Measurements from ENCODE around the gene MRPL46. TPM values are rescaled to one million over a fixed set of nuclear protein-coding genes. Genes with fewer than 3 reads are reported as not detected.
"Not testable (repeated sequence)": the region's sequence is repeated elsewhere in the genome, so short reads cannot be mapped to it uniquely, and the experiment has no call there.

MRPL46 gene
- total RNA-seq, 4 donors from 2014 or later, result 23.3 to 43.5 (median 29.4) TPM

GRCh38 chr15:88472225-88472624, 5.0 kb upstream of the MRPL46 start:
- intact Hi-C loops (cut with DNase I), result loop anchor here (10.0 kb wide), 1 partner anchor 143 kb away; no protein-coding TSS in a partner anchor
- Histone ChIP-seq H3K27ac (no peak overlapping the region), H3K36me3 (peaks cover 5 to 74% (median 27%) of the 10 kb centered on the region in 3 donors), H3K4me1 (peaks cover 9 to 17% (median 12%) of the 10 kb centered on the region in 3 donors), H3K4me3 (no peak overlapping the region), H3K27me3 (no peaks in the 10 kb centered on the region), H3K9me3 (no peaks in the 10 kb centered on the region)
- no peak for TF ChIP-seq CTCF (IDR thresholded peaks at IDR 0.05)
- TF ChIP-seq POLR2A (IDR thresholded peaks at IDR 0.05), result no peak
- WGBS, 2 donors, result 63 to 79% methylated on average over 4 of the region's 4 CpGs
- no peak for DNase-seq

GRCh38 chr15:88470625-88471372, 3.6 kb upstream of the MRPL46 start:
- intact Hi-C loops (cut with DNase I), result loop anchor here (10.0 kb wide), 1 partner anchor 144 kb away; no protein-coding TSS in a partner anchor
- 93% methylated on average over 6 of the region's 6 CpGs for WGBS, 2 donors
- Histone ChIP-seq H3K36me3 (peaks cover 5 to 62% (median 25%) of the 10 kb centered on the region in 3 donors), H3K9me3 (no peaks in the 10 kb centered on the region), H3K27ac (no peak overlapping the region), H3K27me3 (no peaks in the 10 kb centered on the region), H3K4me3 (no peak overlapping the region), H3K4me1 (peaks cover 15 to 27% (median 17%) of the 10 kb centered on the region in 3 donors)
- DNase-seq, result no peak
- no peak for TF ChIP-seq POLR2A (IDR thresholded peaks at IDR 0.05)
- TF ChIP-seq CTCF (IDR thresholded peaks at IDR 0.05), result no peak

- 90 to 95% methylated on average over 2 of the region's 2 CpGs for WGBS, 2 donors
- TF ChIP-seq POLR2A (IDR thresholded peaks at IDR 0.05), result no peak
- TF ChIP-seq CTCF (IDR thresholded peaks at IDR 0.05), result no peak
- Histone ChIP-seq H3K27ac (no peak overlapping the region), H3K9me3 (no peaks in the 10 kb centered on the region), H3K27me3 (no peaks in the 10 kb centered on the region), H3K4me3 (no peak overlapping the region), H3K4me1 (peaks cover 15 to 35% (median 21%) of the 10 kb centered on the region in 3 donors), H3K36me3 (peaks cover 0 to 59% (median 16%) of the 10 kb centered on the region in 3 donors)
- no peak for DNase-seq
- intact Hi-C loops (cut with DNase I), result no loop called here
These were observed 2.1 kb upstream of the MRPL46 start for GRCh38 chr15:88469321-88469720.

GRCh38 chr15:88468721-88469120, 1.5 kb upstream of the MRPL46 start:
- intact Hi-C loops (cut with DNase I); DNase-seq; H3K27me3 ChIP-seq; H3K9me3 ChIP-seq; H3K27ac ChIP-seq: not testable (repeated sequence)
- Histone ChIP-seq H3K36me3 (peaks cover 0 to 59% (median 16%) of the 10 kb centered on the region in 3 donors), H3K4me1 (peaks cover 15 to 35% (median 21%) of the 10 kb centered on the region in 3 donors), H3K4me3 (peak overlapping the region in 1 of 4 donors; percentile 89)
- WGBS, 2 donors, result 96% methylated on average over 7 to 9 of the region's 10 CpGs

GRCh38 chr15:88467935-88468528, 844 bp upstream of the MRPL46 start:
- intact Hi-C loops (cut with DNase I), result no loop called here
- 2 to 6% methylated on average over 11 of the region's 17 CpGs for WGBS, 2 donors
- no peak for DNase-seq
- TF ChIP-seq CTCF (IDR thresholded peaks at IDR 0.05) (no peak), POLR2A (IDR thresholded peaks at IDR 0.05) (no peak)
- Histone ChIP-seq H3K4me3 (peak overlapping the region; percentile 83 to 90 (median 89)), H3K36me3 (peaks cover 4 to 59% (median 13%) of the 10 kb centered on the region in 3 donors), H3K27ac (peak overlapping the region; percentile 84 to 94 (median 91)), H3K4me1 (peaks cover 15 to 35% (median 21%) of the 10 kb centered on the region in 3 donors), H3K9me3 (no peaks in the 10 kb centered on the region), H3K27me3 (no peaks in the 10 kb centered on the region)
